Right cardiac atrium (tissue), 5 donors: ENCODE data around the gene CYP26C1. TPM values are rescaled to one million over a fixed set of nuclear protein-coding genes. Genes with fewer than 3 reads are reported as not detected.
"Not testable (repeated sequence)": the region's sequence is repeated elsewhere in the genome, so short reads cannot be mapped to it uniquely, and the experiment has no call there.

Experiments used
- ATAC-seq, 2 donors: fragments of 200-7000 bp; cut with Tn5 transposase; one replicate each; pipeline versions ENCODE4 v1.8.0 to v1.9.1; 2020; ENCODE audit warnings: moderate library complexity in 2 of 2, mild to moderate bottlenecking in 1 of 2
- DNase-seq, 3 donors: peaks; one replicate each; pipeline ENCODE4 v3.0.0-alpha.2; 2020
- H3K27ac ChIP-seq: one replicate; pipeline ENCODE4 v1.5.1; 2013; ENCODE audit warnings: mild to moderate bottlenecking, low read length, control low read depth, moderate library complexity
- H3K27me3 ChIP-seq: one replicate; pipeline ENCODE4 v1.6.1; 2013; ENCODE audit not compliant: control insufficient read depth, insufficient read depth
- H3K4me1 ChIP-seq: one replicate; pipeline ENCODE4 v1.6.1; 2013; ENCODE audit warnings: low read length; ENCODE audit not compliant: control insufficient read depth, insufficient read depth
- H3K4me3 ChIP-seq: one replicate; pipeline ENCODE4 v1.5.1; 2013; ENCODE audit warnings: low read length, control low read depth
- H3K9me3 ChIP-seq: one replicate; pipeline ENCODE4 v1.6.1; 2013; ENCODE audit warnings: low read length; ENCODE audit not compliant: control insufficient read depth
- WGBS: extraction: QIAGEN DNeasy Blood & Tissue Kit; methylation state at CpG from one replicate; pipeline ENCODE4 v1.1.7; 2013; 5-methylcytosine and 5-hydroxymethylcytosine counted together
- intact Hi-C, 4 donors: fragments of 100-400 bp; cut with DNase I; formaldehyde crosslinking; loops; one replicate each; pipeline versions ENCODE4 v1.11.0 to v1.14.0; 2022 to 2023
- polyA plus RNA-seq: library from polyadenylated mRNA; stranded (reverse); fragments of 200-250 nt; gene quantifications from one replicate; pipeline ENCODE4 v1.2.3, GENCODE V29; 2013
- total RNA-seq, 4 donors: library from RNA; stranded (reverse); fragmentation: NEBNext Ultra II Directional; extraction: Animal tissue kit (Norgen Biotek cat#: 25700); gene quantifications; one replicate each; pipeline ENCODE4 v1.2.1, GENCODE V29; 2021
- donor health status: healthy with polysubstance abuse.
- donor health status: DM: no; HTN: yes; CAD: no.
- donor health status: DM: no; HTN: no; CAD: no.
- donor health status: DM: no; HTN: yes; CAD: no; lungs with severe emphysema.
- donor health status: DM: yes; HTN: yes; CAD: no.

CYP26C1 gene
- total and polyA plus RNA-seq, 5 donors = 0.02 to 0.09 TPM; not detected in 3

GRCh38 chr10:93095225-93095624, 34.6 kb downstream of the CYP26C1 start:
- Histone ChIP-seq H3K27me3 (no peaks in the 10 kb centered on the region), H3K9me3 (no peaks in the 10 kb centered on the region), H3K27ac (no peak overlapping the region), H3K4me3 (no peak overlapping the region), H3K4me1 (no peaks in the 10 kb centered on the region)
- 47% methylated on average over 1 of the region's 1 CpG for WGBS
- ATAC-seq (no peak), DNase-seq (no peak)
- intact Hi-C loops = no loop called here

GRCh38 chr10:93096901-93097300, 36.3 kb downstream of the CYP26C1 start:
- 82% methylated on average over 5 of the region's 5 CpGs for WGBS
- Histone ChIP-seq H3K27me3 (no peaks in the 10 kb centered on the region), H3K4me1 (no peaks in the 10 kb centered on the region), H3K27ac (no peak overlapping the region), H3K4me3 (no peak overlapping the region), H3K9me3 (no peaks in the 10 kb centered on the region)
- DNase-seq (no peak), ATAC-seq (no peak)
- intact Hi-C loops = no loop called here

- WGBS = 51% methylated on average over 9 of the region's 9 CpGs
- Histone ChIP-seq H3K4me3 (no peak overlapping the region), H3K9me3 (no peaks in the 10 kb centered on the region), H3K4me1 (no peaks in the 10 kb centered on the region), H3K27ac (no peak overlapping the region), H3K27me3 (no peaks in the 10 kb centered on the region)
- intact Hi-C loops = no loop called here
- DNase-seq (no peak), ATAC-seq (no peak)
These were observed 36.8 kb downstream of the CYP26C1 start for GRCh38 chr10:93097386-93097785.

GRCh38 chr10:93098816-93099215, 38.2 kb downstream of the CYP26C1 start:
- ATAC-seq = no peak
- WGBS = 88% methylated on average over 3 of the region's 3 CpGs
- H3K27ac ChIP-seq = no peak overlapping the region
- no peaks in the 10 kb centered on the region for H3K9me3 ChIP-seq
- DNase-seq = no peak
- no peak overlapping the region for H3K4me3 ChIP-seq
- intact Hi-C loops = no loop called here
- H3K27me3 ChIP-seq = no peaks in the 10 kb centered on the region
- no peaks in the 10 kb centered on the region for H3K4me1 ChIP-seq

- WGBS = 93% methylated on average over 7 of the region's 7 CpGs
- Histone ChIP-seq H3K9me3 (no peaks in the 10 kb centered on the region), H3K4me3 (no peak overlapping the region), H3K27me3 (no peaks in the 10 kb centered on the region), H3K4me1 (no peaks in the 10 kb centered on the region), H3K27ac (no peak overlapping the region)
- DNase-seq = no peak
- intact Hi-C loops = no loop called here
- no peak for ATAC-seq
These were observed 39.1 kb downstream of the CYP26C1 start for GRCh38 chr10:93099670-93100069.

- H3K9me3 ChIP-seq, H3K27me3 ChIP-seq, intact Hi-C loops, ATAC-seq, H3K27ac ChIP-seq, H3K4me1 ChIP-seq, H3K4me3 ChIP-seq, DNase-seq: not testable (repeated sequence)
- 94% methylated on average over 3 of the region's 3 CpGs for WGBS
These were observed 40.5 kb downstream of the CYP26C1 start for GRCh38 chr10:93101148-93101547.

GRCh38 chr10:93103953-93104352, 43.4 kb downstream of the CYP26C1 start:
- H3K27me3 ChIP-seq = no peaks in the 10 kb centered on the region
- no peaks in the 10 kb centered on the region for H3K9me3 ChIP-seq
- intact Hi-C loops = no loop called here
- no peak overlapping the region for H3K27ac ChIP-seq
- H3K4me1 ChIP-seq = no peaks in the 10 kb centered on the region
- no peak for DNase-seq
- 79% methylated on average over 1 of the region's 1 CpG for WGBS
- H3K4me3 ChIP-seq = no peak overlapping the region
- no peak for ATAC-seq

- intact Hi-C loops = no loop called here
- DNase-seq (no peak), ATAC-seq (no peak)
These were observed 46.1 kb downstream of the CYP26C1 start for GRCh38 chr10:93106631-93107072.

GRCh38 chr10:93110472-93111146, 50.0 kb downstream of the CYP26C1 start:
- no peak for ATAC-seq

More at GRCh38 chr10:93106631-93107072, 46.1 kb downstream of the CYP26C1 start:
- H3K9me3 ChIP-seq = no peaks in the 10 kb centered on the region
- H3K4me1 ChIP-seq = no peaks in the 10 kb centered on the region
- H3K27me3 ChIP-seq = no peaks in the 10 kb centered on the region
- H3K27ac ChIP-seq = no peak overlapping the region
- H3K4me3 ChIP-seq = no peak overlapping the region
- WGBS = 24% methylated on average over 2 of the region's 2 CpGs

GRCh38 chr10:93113042-93113441, 52.4 kb downstream of the CYP26C1 start:
- H3K9me3 ChIP-seq = no peaks in the 10 kb centered on the region
- no peak for DNase-seq
- ATAC-seq = no peak
- H3K27me3 ChIP-seq = no peaks in the 10 kb centered on the region
- intact Hi-C loops = loop anchor here in 3 of 4 donors (5.0 to 10.0 kb wide), 3 partner anchors 172 to 242 kb away; no protein-coding TSS in a partner anchor
- H3K27ac ChIP-seq = no peak overlapping the region
- H3K4me3 ChIP-seq = no peak overlapping the region
- H3K4me1 ChIP-seq = no peaks in the 10 kb centered on the region
- whole genome bisulfite sequencing = 73% methylated on average over 2 of the region's 2 CpGs

More at GRCh38 chr10:93110472-93111146, 50.0 kb downstream of the CYP26C1 start:
- H3K27me3 ChIP-seq = no peaks in the 10 kb centered on the region
- intact Hi-C loops = loop anchor here in 3 of 4 donors (5.0 to 10.0 kb wide), 3 partner anchors 174 to 244 kb away; no protein-coding TSS in a partner anchor
- H3K4me1 ChIP-seq = no peaks in the 10 kb centered on the region
- H3K27ac ChIP-seq = no peak overlapping the region
- H3K9me3 ChIP-seq = no peaks in the 10 kb centered on the region
- no peak overlapping the region for H3K4me3 ChIP-seq
- 67% methylated on average over 3 of the region's 3 CpGs for WGBS
- DNase-seq = no peak

GRCh38 chr10:93115661-93116383, 55.2 kb downstream of the CYP26C1 start:
- H3K4me1 ChIP-seq = no peaks in the 10 kb centered on the region
- 69% methylated on average over 4 of the region's 4 CpGs for WGBS
- no peak overlapping the region for H3K27ac ChIP-seq
- ATAC-seq (peak; percentile 47 to 57), DNase-seq (peak; percentile 63 to 86 (median 82))
- intact Hi-C loops = loop anchor here in 3 of 4 donors (2.0 to 10.0 kb wide), 3 partner anchors 169 to 239 kb away; no protein-coding TSS in a partner anchor
- H3K4me3 ChIP-seq = no peak overlapping the region
- no peaks in the 10 kb centered on the region for H3K27me3 ChIP-seq
- no peaks in the 10 kb centered on the region for H3K9me3 ChIP-seq
